Measurements from ENCODE around the gene DNLZ.

- no peak for TF ChIP-seq GATA2 (IDR thresholded peaks at IDR 0.05; ENCODE audit: low read depth, low read length)
- no peak for TF ChIP-seq GATA3 (IDR thresholded peaks at IDR 0.05; ENCODE audit: low read depth, low read length)
These were observed 18.0 kb downstream of the DNLZ start for GRCh38 chr9:136345281-136346156.

Measured in SH-SY5Y (cell line).